K562 (cell line): ENCODE data around the gene PARP1. TPM values are rescaled to one million over a fixed set of nuclear protein-coding genes. Genes with fewer than 3 reads are reported as not detected.

Experiments
- ATAC-seq: fragments of 200-7000 bp; cut with Tn5 transposase; 3 replicates; pipeline ENCODE4 v1.9.1; 2020; ENCODE audit warnings: moderate library complexity
- BruUV-seq: library from RNA; stranded (reverse); fragments of 400-500 nt; replicated peaks from 2 replicates; lab custom pipeline; 2021; lab: Mats Ljungman, UMichigan
- CTCF ChIA-PET: fragments of 300-600 bp; formaldehyde crosslinking; extraction: SDS; loops from one replicate; lab custom pipeline; 2021; ENCODE audit warnings: low intra/inter-chr PET ratio; lab: Yijun Ruan, JAX
- POLR2A ChIA-PET: fragments of 300-600, 350-650 bp; sonication (Branson Sonifier 250); formaldehyde crosslinking; extraction: SDS; loops from one replicate; lab custom pipeline; 2021; ENCODE audit warnings: antibody characterized with exemption, inconsistent platforms; lab: Yijun Ruan, JAX
- DNase-seq, 4 experiments: peaks; one replicate each; pipeline versions ENCODE4 v3.0.0 to v3.0.0-alpha.2; 2011 to 2018; ENCODE audit warnings: low spot score in 3 of 4, mixed read lengths in 3 of 4; ENCODE audit errors: extremely low read depth in 1 of 4
- FAIRE-seq: peaks from 2 replicates; lab custom pipeline; 2011; peaks lifted over from hg19 to GRCh38; lab: Jason Lieb, UNC
- H2AFZ ChIP-seq: 2 replicates; pipeline ENCODE4 v1.6.0; 2011; ENCODE audit warnings: low read depth, low read length, control low read depth, inconsistent platforms
- H3K27ac ChIP-seq: fragments of 200-600 bp; 3 replicates; pipeline ENCODE4 v1.8.0; 2011; ENCODE audit warnings: low read depth, mild to moderate bottlenecking, control low read depth, inconsistent platforms, low read length, moderate library complexity, mixed read lengths; ENCODE audit errors: extremely low read depth
- H3K27me3 ChIP-seq, 2 experiments: fragments of 300-600 bp in 1 of 2; 2 replicates in 1 of 2; 3 replicates in 1 of 2; pipeline versions ENCODE4 v1.6.0 to v1.8.0; 2011; ENCODE audit warnings: inconsistent platforms in 2 of 2, low read length in 2 of 2, mild to moderate bottlenecking in 1 of 2, mixed read lengths in 1 of 2, moderate library complexity in 1 of 2; ENCODE audit not compliant: control insufficient read depth in 2 of 2, insufficient read depth in 2 of 2
- H3K36me3 ChIP-seq: fragments of 300-600 bp; 3 replicates; pipeline ENCODE4 v1.8.0; 2011; ENCODE audit warnings: mild to moderate bottlenecking, low read length, inconsistent platforms; ENCODE audit not compliant: control insufficient read depth, insufficient read depth
- H3K4me1 ChIP-seq, 2 experiments: fragments of 200-600 bp in 1 of 2; replicated peaks in 1 of 2; 2 replicates in 1 of 2; 3 replicates in 1 of 2; pipeline versions ENCODE4 v1.5.1 to v1.8.0; 2011; ENCODE audit warnings: inconsistent platforms in 2 of 2, low read length in 2 of 2, mild to moderate bottlenecking in 1 of 2, mixed read lengths in 1 of 2, moderate library complexity in 1 of 2; ENCODE audit not compliant: control insufficient read depth in 2 of 2, insufficient read depth in 2 of 2
- H3K4me2 ChIP-seq: 2 replicates; pipeline ENCODE4 v1.6.1; 2011; ENCODE audit warnings: low read length, control low read depth, inconsistent platforms, mixed read lengths; ENCODE audit not compliant: insufficient read depth
- H3K4me3 ChIP-seq: fragments of 200-600 bp; sonication (generic), shearing (Covaris generic); 2 replicates; pipeline ENCODE4 v1.5.1; 2016; ENCODE audit warnings: control low read depth, inconsistent platforms
- H3K79me2 ChIP-seq: fragments of 200-600 bp; 3 replicates; pipeline ENCODE4 v1.8.0; 2011; ENCODE audit warnings: low read length, inconsistent platforms; ENCODE audit not compliant: control insufficient read depth, insufficient read depth
- H3K9ac ChIP-seq, 2 experiments: 2 replicates each; pipeline versions ENCODE4 v1.6.0 to v1.6.1; 2011; ENCODE audit warnings: low read depth in 2 of 2, low read length in 2 of 2, control low read depth in 1 of 2, inconsistent platforms in 1 of 2, mild to moderate bottlenecking in 1 of 2, mixed read lengths in 1 of 2; ENCODE audit not compliant: insufficient read depth in 1 of 2
- H3K9me1 ChIP-seq: one replicate; pipeline ENCODE4 v1.6.0; 2011; ENCODE audit warnings: inconsistent platforms, mild to moderate bottlenecking, low read length, moderate library complexity; ENCODE audit not compliant: control insufficient read depth, insufficient read depth
- H3K9me3 ChIP-seq: replicated peaks from 2 replicates; pipeline ENCODE4 v1.5.1; 2011; ENCODE audit warnings: low read depth, low read length, inconsistent platforms; ENCODE audit not compliant: control insufficient read depth, insufficient read depth
- H4K20me1 ChIP-seq: replicated peaks from 2 replicates; pipeline ENCODE4 v1.6.1; 2011; ENCODE audit warnings: low read length, inconsistent platforms, mixed read lengths; ENCODE audit not compliant: control insufficient read depth, insufficient read depth
- HEY1 ChIP-seq: fragments of 250-450 bp; sonication (Bioruptor Pico); IDR thresholded peaks from 2 replicates; pipeline ENCODE4 v1.5.0; 2020; ENCODE audit warnings: mild to moderate bottlenecking, moderate library complexity, borderline replicate concordance
- SRSF7 ChIP-seq: fragments of 200-400 bp; formaldehyde crosslinking; optimal IDR thresholded peaks from 2 replicates; pipeline ENCODE3; 2017; ENCODE audit warnings: mild to moderate bottlenecking, low read depth, low read length
- TCF7L2 ChIP-seq: fragments of 150-350 bp; IDR thresholded peaks from 2 replicates; pipeline ENCODE4 v1.6.1; 2016; ENCODE audit warnings: low read depth, mild to moderate bottlenecking, low read length, moderate library complexity
- ZBTB49 ChIP-seq: sonication (generic); formaldehyde crosslinking; IDR thresholded peaks from 2 replicates; pipeline ENCODE4 v1.8.0; 2022; ENCODE audit warnings: missing genetic modification reagents, mild to moderate bottlenecking, borderline replicate concordance
- WGBS: fragments of 100-300 bp; shearing (Covaris generic); methylation state at CpG from one replicate; pipeline ENCODE4 v1.1.6; 2016; ENCODE audit warnings: low coverage, mixed read lengths; ENCODE audit not compliant: insufficient coverage; ENCODE audit errors: missing lambda C conversion rate; 5-methylcytosine and 5-hydroxymethylcytosine counted together
- in situ Hi-C: fragments of 300-500 bp; cut with MboI; formaldehyde crosslinking; loops from 4 replicates; pipeline ENCODE4 v1.15.0; 2018; ENCODE audit warnings: inconsistent platforms, mixed read lengths
- intact Hi-C: fragments of 100-400 bp; cut with micrococcal nuclease; formaldehyde crosslinking; loops from 2 replicates; pipeline ENCODE4 v1.14.2; 2022
- polyA plus RNA-seq, 8 experiments: library from polyadenylated mRNA; depleted of rRNA in 4 of 8; stranded (reverse) in 5 of 8; unstranded in 3 of 8; fragments of >200 nt; fragmentation: Nextera tagmentation in 2 of 8; fragmentation: Illumina TruSeq in 1 of 8; extraction: Ambion mirVana in 2 of 8; extraction: Trizol in 1 of 8; gene quantifications; 2 replicates each; pipeline versions ENCODE4 v1.2.1 to v1.2.3, GENCODE V29; 2011 to 2014; ENCODE audit warnings: inconsistent platforms in 1 of 8, missing spikeins in 1 of 8
- total RNA-seq, 7 experiments: library from RNA; depleted of rRNA in 6 of 7; stranded (reverse); fragments of >200 nt in 6 of 7; fragmentation: Illumina TruSeq in 2 of 7; extraction: Trizol in 2 of 7; gene quantifications; 2 replicates each; pipeline versions ENCODE4 v1.2.1 to v1.2.3, GENCODE V29; 2011 to 2021; ENCODE audit warnings: low replicate concordance in 1 of 7

PARP1 gene
- total and polyA plus RNA-seq, 9 of the 15 experiments (the other 6 are each of a cell fraction or from before 2014, with no cell fraction given), result 121 to 306 (median 250) TPM

GRCh38 chr1:226382030-226382429, 25.9 kb downstream of the PARP1 start:
- Histone ChIP-seq H3K27me3 (no peaks in the 10 kb centered on the region), H4K20me1 (no peaks in the 10 kb centered on the region), H3K79me2 (no peaks in the 10 kb centered on the region), H2AFZ (no peak overlapping the region), H3K4me1 (no peaks in the 10 kb centered on the region), H3K9me3 (no peaks in the 10 kb centered on the region), H3K4me2 (no peak overlapping the region), H3K9ac (no peak overlapping the region), H3K9me1 (no peaks in the 10 kb centered on the region), H3K36me3 (peaks cover 100% of the 10 kb centered on the region), H3K4me3 (no peak overlapping the region), H3K27ac (no peak overlapping the region)
- TF ChIP-seq HEY1 (CRISPR knock-in tag), result no peak
- TF ChIP-seq ZBTB49 (CRISPR knock-in tag), result no peak
- TF ChIP-seq SRSF7, result no peak
- no peak for TF ChIP-seq TCF7L2
- in situ Hi-C loops, result no loop called here
- BruUV-seq, result no TSS peak
- intact Hi-C loops, result no loop called here
- WGBS, result 91% methylated on average over 5 of the region's 5 CpGs
- POLR2A ChIA-PET, result interaction anchor here (1.3 kb wide), 1 partner anchor 8 kb away, joined by 3 read pairs; no protein-coding TSS in a partner anchor
- ATAC-seq (no peak), FAIRE-seq (no peak), DNase-seq (no peak)
- CTCF ChIA-PET, result no interaction called here
